ENCODE measurements around the gene RARS2. TPM values are rescaled to one million over a fixed set of nuclear protein-coding genes. Genes with fewer than 3 reads are reported as not detected.

Gene RARS2
- total and polyA plus RNA-seq, 2 donors (not counting 3 experiments of a cell fraction or from before 2014, with no cell fraction given), result 7.4 to 33.7 TPM

DNA sequence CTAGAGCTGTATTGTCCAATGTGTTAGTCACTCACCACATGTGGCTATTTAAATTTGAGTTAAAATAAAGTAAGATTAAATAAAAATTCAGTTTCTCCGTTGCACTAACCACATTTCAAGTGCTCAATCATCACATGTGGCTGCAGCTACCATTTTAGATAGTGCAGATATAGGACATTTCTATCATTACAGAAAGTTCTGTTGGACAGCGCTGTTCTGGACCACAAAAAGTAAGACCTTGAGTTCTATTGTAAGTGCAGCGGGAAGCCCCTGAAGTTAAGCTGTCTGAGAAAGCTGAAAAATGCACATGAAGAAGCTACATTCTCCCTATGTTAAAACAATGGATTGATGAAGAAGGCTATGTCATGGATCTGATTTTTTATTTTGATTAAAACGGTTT, 1.2 kb upstream of the RARS2 start:
- dilution Hi-C loops (cut with MboI; ENCODE audit: extremely low pct_ligation_motif_present, low sequenced_read_pairs) (no loop called here), intact Hi-C loops (cut with micrococcal nuclease) (loop anchor here (1.0 to 2.0 kb wide), 2 partner anchors 110 to 182 kb away; no protein-coding TSS in a partner anchor)
- Histone ChIP-seq H4K20me1 (replicated peaks; ENCODE audit: control insufficient read depth, extremely low read depth, insufficient read depth, low read length) (no peaks in the 10 kb centered on the region), H3K4me2 (ENCODE audit: insufficient read depth, low read length) (peak overlapping the region; percentile 83), H3K9me1 (replicated peaks; ENCODE audit: control insufficient read depth, extremely low read depth, insufficient read depth, low read length) (no peaks in the 10 kb centered on the region), H3K4me3 (replicated peaks in 1 of 3; ENCODE audit: insufficient read depth in 1 of 3, low read depth in 1 of 3, low read length in 3 of 3) (peak overlapping the region in 1 of 3 experiments; percentile 94), H3K79me2 (ENCODE audit: control insufficient read depth, insufficient read depth, low read length) (peaks cover 54% of the 10 kb centered on the region), H3K4me1 (ENCODE audit: control insufficient read depth, extremely low read depth, insufficient read depth, low read length) (peaks cover 16% of the 10 kb centered on the region), H3K9me3 (replicated peaks; ENCODE audit: control insufficient read depth, insufficient read depth, low read length) (no peaks in the 10 kb centered on the region), H3K27me3 (ENCODE audit: control insufficient read depth in 2 of 2, insufficient read depth in 2 of 2, low read length in 2 of 2) (no peaks in the 10 kb centered on the region), H3K9ac (replicated peaks; ENCODE audit: extremely low read depth, insufficient read depth, low read length) (peak overlapping the region; percentile 69), H3K27ac (ENCODE audit: insufficient read depth, low read depth, low read length) (no peak overlapping the region), H2AFZ (ENCODE audit: low read depth, low read length) (no peak overlapping the region), H3K36me3 (ENCODE audit: control insufficient read depth in 2 of 2, extremely low read depth in 1 of 2, insufficient read depth in 2 of 2, low read length in 2 of 2) (no peaks in the 10 kb centered on the region)
- POLR2A ChIA-PET, result no interaction called here
- BruUV-seq (replicated peaks), result no TSS peak
- TF ChIP-seq POLR2A (IDR thresholded peaks at IDR 0.05; ENCODE audit: low read depth, low read length), result no peak
- CTCF ChIA-PET, result no interaction called here
- FAIRE-seq, result no peak
- no peak for DNase-seq (ENCODE audit: low read depth, low spot score)

DNA sequence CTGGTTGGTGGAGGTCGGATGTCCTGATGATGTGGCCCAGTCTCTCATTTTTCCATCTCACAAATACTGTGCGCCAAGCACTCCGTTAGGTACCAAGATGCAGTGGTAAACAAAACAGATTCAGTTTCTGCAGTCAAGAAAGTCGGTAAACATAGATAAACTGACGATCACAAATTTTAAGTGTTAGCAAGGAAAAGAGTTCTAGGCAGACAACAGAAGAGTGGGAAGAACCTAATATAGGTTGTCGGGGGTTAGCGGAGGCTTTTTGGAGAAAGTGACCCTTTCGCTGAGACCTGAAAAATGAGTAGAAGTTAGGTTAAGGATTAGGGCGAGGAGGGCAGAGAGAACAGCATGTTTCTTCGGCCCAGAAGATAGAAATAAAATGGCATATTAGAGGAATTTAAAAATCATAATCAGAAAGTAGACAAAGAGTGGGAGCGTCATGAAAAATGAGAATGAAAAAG, 662 bp upstream of the RARS2 start:
- H3K4me3 ChIP-seq (replicated peaks in 1 of 3; ENCODE audit: insufficient read depth in 1 of 3, low read depth in 1 of 3, low read length in 3 of 3), result peak overlapping the region; percentile 52 to 96 (median 94)
- TF ChIP-seq EZH2 (IDR thresholded peaks at IDR 0.05; ENCODE audit: borderline replicate concordance, low read depth, low read length, severe bottlenecking), result no peak
- no peak for TF ChIP-seq MYC (IDR thresholded peaks at IDR 0.05; ENCODE audit: low read depth, low read length)
- H3K4me1 ChIP-seq (ENCODE audit: control insufficient read depth, extremely low read depth, insufficient read depth, low read length), result peaks cover 16% of the 10 kb centered on the region
- peak overlapping the region; percentile 83 for H3K4me2 ChIP-seq (ENCODE audit: insufficient read depth, low read length)
- dilution Hi-C loops (cut with MboI; ENCODE audit: extremely low pct_ligation_motif_present, low sequenced_read_pairs), result no loop called here
- H3K79me2 ChIP-seq (ENCODE audit: control insufficient read depth, insufficient read depth, low read length), result peaks cover 58% of the 10 kb centered on the region
- no peaks in the 10 kb centered on the region for H4K20me1 ChIP-seq (replicated peaks; ENCODE audit: control insufficient read depth, extremely low read depth, insufficient read depth, low read length)
- peak overlapping the region; percentile 11 for H3K27ac ChIP-seq (ENCODE audit: insufficient read depth, low read depth, low read length)
- H3K9me1 ChIP-seq (replicated peaks; ENCODE audit: control insufficient read depth, extremely low read depth, insufficient read depth, low read length), result no peaks in the 10 kb centered on the region
- H3K27me3 ChIP-seq (ENCODE audit: control insufficient read depth in 2 of 2, insufficient read depth in 2 of 2, low read length in 2 of 2), result no peaks in the 10 kb centered on the region
- FAIRE-seq (no peak), DNase-seq (ENCODE audit: low read depth, low spot score) (no peak)
- TSS peak; percentile 82 for BruUV-seq (replicated peaks)
- no peaks in the 10 kb centered on the region for H3K36me3 ChIP-seq (ENCODE audit: control insufficient read depth in 2 of 2, extremely low read depth in 1 of 2, insufficient read depth in 2 of 2, low read length in 2 of 2)
- H3K9me3 ChIP-seq (replicated peaks; ENCODE audit: control insufficient read depth, insufficient read depth, low read length), result no peaks in the 10 kb centered on the region
- intact Hi-C loops (cut with micrococcal nuclease), result loop anchor here (1.0 to 2.0 kb wide), 2 partner anchors 111 to 182 kb away; no protein-coding TSS in a partner anchor
- ChIA-PET POLR2A (no interaction called here), CTCF (no interaction called here)
- peak overlapping the region; percentile 69 for H3K9ac ChIP-seq (replicated peaks; ENCODE audit: extremely low read depth, insufficient read depth, low read length)
- peak overlapping the region; percentile 74 for H2AFZ ChIP-seq (ENCODE audit: low read depth, low read length)
